HG02610 (cell line): Measurements from ENCODE around the gene LRCH3.

Source experiments
- ATAC-seq: cut with Tn5 transposase; IDR thresholded peaks from one replicate; pipeline ENCODE4 v1.9.1; 2021; ENCODE audit warnings: mild to moderate bottlenecking, moderate library complexity; ENCODE audit not compliant: unreplicated experiment

Gene LRCH3

GRCh38 chr3:197791113-197791891 is at the start of gene LRCH3:
Gene LRCH3 (plus strand): TSS chr3:197791254. CDS start chr3:197791279, 25 bp downstream.
- peak; percentile 70 for ATAC-seq

DNA sequence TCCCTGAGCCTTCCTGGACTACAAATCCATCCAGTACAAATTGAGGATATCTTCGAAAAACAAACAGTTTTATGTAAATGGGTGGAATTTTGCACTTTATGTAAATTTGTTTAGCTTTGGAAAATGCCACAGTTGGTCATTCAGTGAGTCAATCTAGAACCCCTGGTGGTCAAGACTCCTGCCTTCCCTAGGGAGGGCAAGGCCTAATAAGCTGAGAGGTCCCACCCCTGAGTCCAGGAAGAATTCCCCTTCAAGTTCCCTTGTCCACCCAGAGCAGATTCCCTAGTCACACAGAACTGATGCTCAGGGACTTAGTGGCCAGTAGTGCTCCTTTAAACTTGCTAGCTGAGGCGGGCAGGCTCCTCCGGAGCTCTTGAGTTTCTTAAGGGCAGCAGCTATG is 48.3 kb upstream of the LRCH3 start:
- no peak for ATAC-seq

DNA sequence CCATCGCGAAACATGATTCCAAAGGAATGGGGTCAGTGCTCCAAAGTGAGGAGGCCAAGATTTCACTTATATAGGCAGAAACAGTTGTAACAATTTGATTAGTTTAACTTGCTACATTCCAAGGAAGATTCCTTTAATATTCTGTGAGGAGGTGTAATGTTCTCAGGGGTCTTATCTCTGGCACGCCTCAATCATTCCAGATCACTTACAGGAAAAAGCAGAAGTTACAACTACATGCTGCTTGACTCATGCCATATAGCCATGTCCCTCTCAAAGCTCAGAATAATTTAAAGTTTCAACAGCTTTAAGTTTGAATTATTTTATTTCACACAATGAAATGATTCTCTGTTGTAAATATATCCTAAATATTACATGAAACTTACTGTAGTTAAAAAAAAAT is 44.8 kb upstream of the LRCH3 start:
- ATAC-seq: no peak

- ATAC-seq: no peak
Observed at GRCh38 chr3:197746801-197747237, 44.2 kb upstream of the LRCH3 start.

DNA sequence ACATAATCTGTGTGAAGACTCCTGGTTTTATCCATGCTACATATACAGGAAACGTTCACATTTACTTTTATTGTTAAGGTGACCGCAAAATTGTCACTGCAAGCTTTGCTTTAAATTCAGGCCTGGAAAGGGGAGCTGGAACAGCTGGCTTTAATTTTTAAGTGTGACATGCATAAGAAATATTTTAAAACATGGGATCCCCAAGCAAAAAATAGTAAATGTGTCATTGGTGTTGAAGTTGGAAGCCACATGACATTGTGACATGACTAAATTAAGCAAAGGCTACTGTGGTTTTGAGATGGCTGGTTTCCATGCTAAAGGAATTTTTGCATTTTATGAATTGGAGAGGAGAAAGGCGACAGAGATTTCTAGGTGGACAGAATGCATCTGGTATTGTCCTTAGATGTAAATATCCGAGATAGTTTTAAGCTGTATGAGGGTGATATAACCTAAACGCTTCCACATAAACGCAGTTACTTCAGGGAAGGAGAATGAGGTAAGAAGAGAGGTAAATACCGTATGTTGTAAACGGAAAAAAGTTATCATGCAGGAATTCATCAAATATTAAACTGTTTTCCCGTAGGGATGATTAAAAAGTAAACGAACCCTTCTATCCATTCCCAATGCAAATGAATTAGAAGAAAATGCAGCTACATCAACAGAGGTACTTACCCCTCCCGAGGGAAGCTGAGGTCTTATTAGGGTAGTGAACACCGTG is 42.3 kb upstream of the LRCH3 start:
- ATAC-seq: no peak

- peak; percentile 30 for ATAC-seq
Observed at GRCh38 chr3:197749315-197749600, 41.8 kb upstream of the LRCH3 start.

GRCh38 chr3:197749601-197750395 is 41.3 kb upstream of the LRCH3 start, which contains the start of gene FYTTD1:
Gene FYTTD1 (plus strand): TSS chr3:197749883. CDS start chr3:197749972, 89 bp downstream.
- ATAC-seq: peak; percentile 71

GRCh38 chr3:197750396-197750831 is 40.6 kb upstream of the LRCH3 start:
- ATAC-seq: peak; percentile 39

- ATAC-seq: no peak
Observed at GRCh38 chr3:197750858-197751737, 40.0 kb upstream of the LRCH3 start.

GRCh38 chr3:197752107-197752506 is 38.9 kb upstream of the LRCH3 start:
- ATAC-seq: no peak

DNA sequence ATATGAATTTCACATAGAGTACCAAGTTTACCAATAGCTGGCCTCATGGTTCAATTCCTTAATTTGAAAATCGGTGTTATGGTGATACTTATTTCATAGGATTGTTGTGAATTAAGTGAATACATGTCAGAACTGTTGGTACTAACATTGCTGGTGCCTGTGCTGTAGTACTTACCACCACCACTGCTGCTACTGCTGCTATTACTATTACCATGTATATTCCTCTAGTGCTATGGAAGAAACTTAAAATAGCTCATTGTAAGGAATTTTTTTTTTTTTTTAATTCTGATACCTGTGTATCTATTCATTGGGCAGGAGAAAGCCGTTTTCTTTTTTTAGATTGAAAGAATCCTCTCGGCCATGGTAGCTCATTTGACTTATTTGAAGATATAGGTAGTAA is 37.8 kb upstream of the LRCH3 start:
- ATAC-seq: no peak

- ATAC-seq: no peak
Observed at GRCh38 chr3:197756704-197757103, 34.4 kb upstream of the LRCH3 start.

- ATAC-seq: no peak
Observed at GRCh38 chr3:197758512-197758911, 32.5 kb upstream of the LRCH3 start.

DNA sequence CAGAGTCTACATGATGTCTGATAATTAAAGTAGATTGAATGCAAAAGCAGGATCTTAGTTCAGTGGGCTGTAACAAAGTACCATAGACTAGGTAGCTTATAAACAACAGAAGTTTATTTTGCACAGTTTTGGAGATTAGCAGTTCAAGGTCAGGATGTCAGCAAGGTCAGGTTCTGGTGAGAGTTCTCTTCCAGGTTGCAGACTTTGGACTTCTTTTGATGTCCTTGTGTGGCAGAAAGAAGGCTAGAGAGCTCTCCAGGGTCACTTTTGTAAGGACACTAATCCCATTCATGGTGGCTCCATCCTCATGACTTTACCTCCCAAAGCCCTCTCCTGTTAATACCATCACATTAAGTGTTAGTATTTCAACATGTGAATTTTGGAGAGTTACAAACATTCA is 29.3 kb upstream of the LRCH3 start:
- no peak for ATAC-seq

GRCh38 chr3:197775317-197775716 is 15.7 kb upstream of the LRCH3 start:
- no peak for ATAC-seq

DNA sequence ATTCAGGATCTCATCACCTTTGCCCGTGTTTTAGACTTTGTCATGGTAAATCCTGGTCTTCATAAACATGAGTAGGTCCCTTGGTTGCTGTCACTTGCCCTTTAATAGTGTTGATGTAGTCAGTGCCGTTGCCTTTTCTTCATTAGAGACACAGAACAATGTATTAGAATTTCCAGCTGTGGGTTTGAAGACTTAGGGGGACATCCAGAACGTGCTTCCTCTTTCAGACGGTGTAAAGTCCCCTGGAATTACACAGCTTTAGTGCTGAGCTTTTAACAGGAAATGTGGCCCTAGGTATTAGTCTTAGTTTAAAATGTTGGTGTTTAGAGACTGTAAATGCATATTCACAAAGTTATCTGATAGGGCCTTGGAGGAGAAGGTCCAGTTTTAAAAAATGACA is 8.8 kb upstream of the LRCH3 start:
- peak; percentile 58 for ATAC-seq

GRCh38 chr3:197784019-197784585 is 7.0 kb upstream of the LRCH3 start:
- no peak for ATAC-seq

GRCh38 chr3:197787412-197787811 is 3.6 kb upstream of the LRCH3 start:
- ATAC-seq: no peak

DNA sequence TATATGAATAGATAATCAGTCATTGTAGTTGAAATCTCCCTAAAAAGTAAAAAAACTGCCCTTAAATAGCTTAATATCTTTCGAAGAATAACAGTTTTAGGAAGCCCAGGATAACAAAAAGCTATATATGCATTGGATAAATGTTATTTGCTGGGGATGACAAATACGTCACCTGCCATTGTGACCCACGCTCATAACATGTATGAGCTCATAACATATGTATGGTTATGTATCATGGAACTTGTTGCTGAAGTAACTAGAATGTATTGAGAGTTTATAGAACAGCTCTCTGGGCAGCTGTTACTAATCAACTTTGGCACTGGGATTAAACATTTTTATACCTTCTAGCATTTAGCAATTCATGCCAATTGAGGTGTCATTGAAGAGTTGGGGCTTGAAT is 1.7 kb upstream of the LRCH3 start:
- ATAC-seq: no peak

DNA sequence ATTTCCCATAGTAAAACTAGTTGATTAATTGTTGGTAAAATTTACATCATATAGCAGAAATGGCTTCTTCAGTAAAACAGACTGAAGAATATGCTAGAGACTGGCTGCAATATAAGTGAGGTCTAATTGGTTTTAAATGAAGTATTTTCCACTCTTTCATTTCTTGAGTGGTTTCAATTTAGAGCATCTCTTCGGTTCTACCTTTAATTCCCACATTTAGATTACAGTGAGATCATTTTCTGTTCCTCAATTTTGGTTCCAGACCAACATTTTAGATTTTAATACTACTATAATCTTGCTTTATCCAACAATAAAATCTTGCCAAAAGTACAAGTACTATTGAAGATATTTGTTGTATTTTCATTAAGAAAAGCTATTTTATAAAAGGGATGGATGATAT is 1.0 kb upstream of the LRCH3 start:
- no peak for ATAC-seq
